ENCODE data around the gene SOX8. TPM values are rescaled to one million over a fixed set of nuclear protein-coding genes. Genes with fewer than 3 reads are reported as not detected.
A peak's percentile ranks its signal among the peaks of the same experiment; 100 is the strongest.

The SOX8 gene
- total and polyA plus RNA-seq, 4 donors, result 0.33 to 4.0 (median 0.39) TPM

GRCh38 chr16:1036166-1036565 lies 54.6 kb downstream of the SOX8 start:
- Histone ChIP-seq H3K9ac (ENCODE audit: insufficient read depth in 1 of 2, low read length in 2 of 2) (no peak overlapping the region), H3K27ac (ENCODE audit: low read depth in 1 of 2, low read length in 1 of 2) (no peak overlapping the region), H3K36me3 (ENCODE audit: control insufficient read depth in 4 of 4, insufficient read depth in 4 of 4, low read length in 4 of 4) (no peaks in the 10 kb centered on the region), H3K9me3 (ENCODE audit: control insufficient read depth in 4 of 4, insufficient read depth in 3 of 4, low read length in 3 of 4) (peaks cover 0 to 2% (median 0%) of the 10 kb centered on the region in 4 donors), H3K4me1 (ENCODE audit: control insufficient read depth in 5 of 5, insufficient read depth in 5 of 5, low read length in 5 of 5) (peaks cover 0 to 31% (median 0%) of the 10 kb centered on the region in 5 donors), H3K27me3 (ENCODE audit: control insufficient read depth in 3 of 3, insufficient read depth in 3 of 3, low read length in 2 of 3) (peaks cover 0 to 9% (median 0%) of the 10 kb centered on the region in 3 donors), H3K4me3 (no peak overlapping the region)
- no peak for ATAC-seq (ENCODE audit: insufficient read depth, low FRiP score)
- TF ChIP-seq CTCF (IDR thresholded peaks at IDR 0.05; ENCODE audit: control extremely low read depth, extremely low read depth), result no peak
- WGBS, 2 donors, result 36 to 63% methylated on average over 15 of the region's 15 CpGs
- peak; percentile 71 to 84 (median 75) for DNase-seq

Other genes with a start within 250 kb of the SOX8 start
- 10 to 100 TPM; 31.2 to 40.6 TPM for gene CIAO3, start 240.8 kb upstream of the SOX8 start, total RNA-seq
- gene CIAO3, start 240.8 kb upstream of the SOX8 start, polyA plus RNA-seq, result 10 to 100 TPM; 21.0 to 30.2 TPM
- gene MSLN, start 221.0 kb upstream of the SOX8 start, total RNA-seq, result 100 to 1,000 TPM in 1 of 2 donors, 10 to 100 TPM in 1; 98.8 to 155 TPM
- 100 to 1,000 TPM; 116 to 125 TPM for gene MSLN, start 221.0 kb upstream of the SOX8 start, polyA plus RNA-seq
- 10 to 100 TPM in 1 of 2 donors, 1 to 10 TPM in 1; 8.2 to 25.2 TPM for gene RPUSD1, start 193.4 kb upstream of the SOX8 start, total RNA-seq
- gene RPUSD1, start 193.4 kb upstream of the SOX8 start, polyA plus RNA-seq, result 10 to 100 TPM; 21.8 to 25.6 TPM
- gene CHTF18, start 193.2 kb upstream of the SOX8 start, total RNA-seq, result 10 to 100 TPM; 13.3 to 16.5 TPM
- 10 to 100 TPM in 1 of 2 donors, 1 to 10 TPM in 1; 7.5 to 17.4 TPM for gene CHTF18, start 193.2 kb upstream of the SOX8 start, polyA plus RNA-seq
- gene GNG13, start 181.0 kb upstream of the SOX8 start, total RNA-seq, result not detected
- gene GNG13, start 181.0 kb upstream of the SOX8 start, polyA plus RNA-seq, result not detected
- gene LMF1, start 10.8 kb upstream of the SOX8 start, total RNA-seq, result 10 to 100 TPM; 22.1 to 23.7 TPM
- gene LMF1, start 10.8 kb upstream of the SOX8 start, polyA plus RNA-seq, result 10 to 100 TPM in 1 of 2 donors, 1 to 10 TPM in 1; 9.1 to 19.0 TPM
- under 1 TPM in 1 of 2 donors, not detected in 1; 0.23 TPM for gene SSTR5, start 91.0 kb downstream of the SOX8 start, total RNA-seq
- not detected for gene SSTR5, start 91.0 kb downstream of the SOX8 start, polyA plus RNA-seq
- under 1 TPM in 1 of 2 donors, not detected in 1; 0.74 TPM for gene C1QTNF8, start 114.5 kb downstream of the SOX8 start, total RNA-seq
- gene C1QTNF8, start 114.5 kb downstream of the SOX8 start, polyA plus RNA-seq, result under 1 TPM in 1 of 2 donors, not detected in 1; 0.08 TPM
- gene CACNA1H, start 171.3 kb downstream of the SOX8 start, total RNA-seq, result 10 to 100 TPM in 1 of 2 donors, 1 to 10 TPM in 1; 5.0 to 10.3 TPM
- gene CACNA1H, start 171.3 kb downstream of the SOX8 start, polyA plus RNA-seq, result 1 to 10 TPM; 6.3 to 7.1 TPM
- 1 to 10 TPM in 1 of 2 donors, not detected in 1; 2.9 TPM for gene TPSG1, start 243.5 kb downstream of the SOX8 start, total RNA-seq
- gene TPSG1, start 243.5 kb downstream of the SOX8 start, polyA plus RNA-seq, result under 1 TPM; 0.03 to 0.71 TPM
- gene TPSB2, start 248.4 kb downstream of the SOX8 start, total RNA-seq, result 100 to 1,000 TPM in 1 of 2 donors, under 1 TPM in 1; 0.46 to 154 TPM
- gene TPSB2, start 248.4 kb downstream of the SOX8 start, polyA plus RNA-seq, result 10 to 100 TPM; 12.9 to 91.5 TPM